Renal cortical epithelial cell (primary cell): ENCODE data around the gene KCTD1. TPM values are rescaled to one million over a fixed set of nuclear protein-coding genes. Genes with fewer than 3 reads are reported as not detected.

Experiments
- DNase-seq: peaks from one replicate; pipeline ENCODE4 v3.0.0-alpha.2; 2011; ENCODE audit warnings: low read depth
- total RNA-seq: library from RNA; depleted of rRNA; stranded (reverse); fragments of >200 nt; gene quantifications from 2 replicates; pipeline ENCODE4 v1.2.3, GENCODE V29; 2014

KCTD1 gene
- total RNA-seq, 1 donor from 2014 or later, result 103 TPM

DNA sequence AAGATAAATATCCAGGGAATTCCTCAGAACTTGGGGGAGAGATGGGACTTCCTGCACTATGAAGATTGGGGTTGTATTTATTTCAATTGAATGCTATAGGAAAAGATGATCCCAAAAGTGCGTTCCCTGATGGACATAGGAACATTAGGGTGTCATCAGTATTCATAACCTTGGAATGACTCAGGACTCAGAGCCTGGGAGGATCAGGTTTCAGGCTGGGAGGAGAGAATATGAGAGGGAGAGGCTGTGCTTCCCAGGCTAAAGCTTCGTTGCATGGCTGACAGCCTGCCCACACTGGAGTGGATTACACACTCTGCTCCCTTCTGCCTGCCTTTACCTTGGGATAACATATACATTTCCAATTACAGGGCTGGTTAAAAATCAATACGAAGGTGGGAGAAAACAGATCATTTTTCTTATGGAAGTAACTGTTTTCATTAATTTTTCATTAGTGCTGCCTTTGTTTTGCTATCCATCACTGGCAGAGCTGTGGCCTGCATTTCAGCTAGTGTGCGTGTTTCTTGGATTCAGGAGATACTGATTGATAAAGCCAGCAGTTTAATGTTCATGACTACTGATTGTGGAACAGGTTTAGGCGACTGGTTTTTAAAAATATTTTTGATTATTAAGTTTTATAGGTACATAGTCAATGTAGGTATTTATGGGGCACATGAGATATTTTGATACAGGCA is 118.7 kb downstream of the KCTD1 start:
- DNase-seq, result peak; percentile 84

GRCh38 chr18:26425148-26425531 is 123.2 kb downstream of the KCTD1 start:
- peak; percentile 80 for DNase-seq

DNA sequence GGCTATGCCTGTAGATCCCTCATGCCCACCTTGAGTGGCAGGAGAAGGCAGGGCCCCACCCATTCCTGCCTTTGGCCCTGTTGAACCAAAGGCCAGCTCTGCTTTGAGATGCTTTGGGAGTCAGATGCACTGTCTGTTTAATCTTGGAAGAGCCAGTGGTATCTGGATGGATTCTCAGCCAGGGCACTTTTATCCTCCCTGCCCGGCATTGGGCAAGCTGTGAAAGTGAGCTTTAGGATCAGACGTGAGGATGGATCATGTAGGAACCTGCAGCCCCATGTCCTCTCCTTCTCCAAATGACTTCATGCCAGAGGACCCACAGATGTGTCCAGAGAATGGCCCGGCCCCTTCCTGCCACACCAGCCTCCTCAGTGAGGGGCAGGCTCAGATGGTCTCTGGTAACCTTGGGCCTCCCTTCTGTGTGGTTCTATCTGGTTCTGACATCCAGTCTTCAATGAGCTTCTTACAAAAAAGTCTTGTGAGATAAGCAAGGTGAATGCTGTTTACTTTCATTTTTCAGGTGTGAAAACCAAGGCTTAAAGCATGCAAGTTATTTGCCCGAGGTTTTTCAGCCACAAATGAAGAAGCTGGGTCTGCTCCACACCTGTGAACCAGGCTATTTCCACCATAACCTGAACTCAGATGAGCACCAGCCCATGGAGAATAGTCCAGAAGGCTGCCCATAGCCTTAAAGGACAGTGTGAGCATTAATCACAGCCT is 123.8 kb downstream of the KCTD1 start:
- no peak for DNase-seq

DNA sequence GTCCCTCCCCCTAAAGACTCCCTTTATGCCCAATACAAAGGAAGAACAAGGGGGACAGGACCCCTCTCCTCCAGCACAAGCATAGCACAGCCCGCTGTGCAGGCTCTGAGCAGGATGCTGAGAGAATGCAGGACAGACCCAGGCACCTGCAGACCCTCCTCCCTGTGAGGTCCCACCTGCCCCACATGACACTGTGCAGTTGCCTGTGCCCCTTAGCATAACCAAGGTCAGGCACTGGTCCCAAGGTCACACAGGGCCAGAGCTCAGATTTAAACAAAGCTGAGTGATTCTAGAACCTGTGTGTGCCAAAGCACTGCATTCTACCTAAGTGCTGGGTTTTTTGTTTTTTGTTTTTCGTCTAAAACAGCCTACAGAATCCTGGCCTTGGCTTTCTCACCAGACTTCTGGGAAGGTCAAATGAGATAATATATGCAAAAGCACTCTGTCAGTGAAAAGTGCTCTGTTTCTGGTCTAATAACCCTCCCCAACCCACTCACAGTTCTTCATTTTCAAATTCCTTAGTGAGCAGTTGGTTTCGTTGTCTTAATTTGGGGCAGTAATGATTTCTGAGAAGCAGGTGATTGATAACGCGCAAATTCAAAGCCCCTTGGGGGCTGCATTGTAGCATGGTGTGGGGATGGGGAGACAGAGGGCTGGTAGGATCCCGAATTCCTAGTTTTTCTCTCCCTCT is 125.7 kb downstream of the KCTD1 start:
- DNase-seq, result no peak

GRCh38 chr18:26421931-26422330 is 126.4 kb downstream of the KCTD1 start:
- DNase-seq, result no peak

GRCh38 chr18:26421503-26421902 is 126.8 kb downstream of the KCTD1 start:
- DNase-seq, result no peak

- DNase-seq, result no peak
Observed at GRCh38 chr18:26419746-26420145, 128.6 kb downstream of the KCTD1 start.

- DNase-seq, result no peak
Observed at GRCh38 chr18:26418225-26418624, 130.1 kb downstream of the KCTD1 start.

DNA sequence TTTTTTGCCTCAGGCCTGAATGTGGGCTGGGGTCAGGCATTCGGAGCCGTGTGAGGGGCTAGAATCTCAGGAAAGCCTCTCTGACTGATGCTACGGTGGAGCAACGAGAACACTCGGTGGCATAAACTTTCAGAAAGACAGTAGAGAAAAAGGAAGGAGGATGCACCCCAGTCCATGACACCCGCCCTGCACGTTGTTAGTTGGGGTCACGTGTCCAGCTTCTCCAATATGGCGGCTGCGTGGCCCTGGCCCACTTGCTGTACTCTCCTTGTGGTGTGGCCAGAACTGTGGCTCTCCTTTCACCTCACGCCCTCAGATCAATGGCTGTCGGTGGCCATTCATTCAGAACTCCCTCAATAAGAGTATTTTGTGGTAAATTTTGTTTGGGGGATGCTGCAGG is 131.2 kb downstream of the KCTD1 start:
- DNase-seq, result no peak

- DNase-seq, result no peak
Observed at GRCh38 chr18:26416652-26417150, 131.7 kb downstream of the KCTD1 start.

DNA sequence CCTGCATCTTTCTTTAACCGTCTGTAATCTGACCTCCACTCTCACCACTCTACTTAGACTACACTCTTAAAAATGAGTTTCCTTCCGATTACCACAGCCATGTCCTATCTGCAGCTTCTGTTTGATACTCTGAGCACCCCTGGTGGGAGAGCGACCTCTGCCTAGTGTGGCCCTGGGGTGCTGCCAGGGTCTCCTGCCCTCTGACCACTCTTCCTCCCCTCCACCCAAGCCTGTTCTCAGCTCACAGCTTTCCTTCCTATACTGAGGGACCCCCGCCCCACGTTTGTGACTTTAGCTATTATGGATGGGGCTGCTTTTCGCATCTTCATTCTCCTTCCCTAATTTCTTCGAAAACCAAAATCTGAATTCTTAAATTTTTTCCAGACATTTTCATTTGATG is 132.7 kb downstream of the KCTD1 start:
- DNase-seq, result no peak

- DNase-seq, result no peak
Observed at GRCh38 chr18:26414901-26415440, 133.4 kb downstream of the KCTD1 start.

DNA sequence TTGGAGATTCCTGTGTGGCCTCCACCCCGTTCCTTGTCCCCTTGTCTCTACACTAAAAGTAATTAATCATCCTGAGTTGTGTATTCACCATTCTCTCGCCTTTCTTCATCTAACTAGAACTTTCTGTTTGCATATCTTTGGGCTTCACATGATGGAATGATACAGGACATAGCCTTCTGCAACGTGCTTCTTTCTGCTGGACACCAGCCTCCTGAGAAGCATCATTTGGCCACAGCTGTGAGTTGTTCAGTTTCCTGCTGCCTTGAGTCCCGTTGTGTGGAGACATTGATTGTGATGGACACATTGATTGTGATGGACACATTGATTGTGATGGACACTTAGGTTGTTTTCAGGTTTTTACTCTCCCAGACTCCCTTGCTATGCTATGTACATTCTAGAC is 139.3 kb downstream of the KCTD1 start:
- DNase-seq, result no peak

- peak; percentile 13 for DNase-seq
Observed at GRCh38 chr18:26407736-26408601, 140.4 kb downstream of the KCTD1 start.

GRCh38 chr18:26406854-26407517 is 141.4 kb downstream of the KCTD1 start:
- peak; percentile 31 for DNase-seq

- DNase-seq, result no peak
Observed at GRCh38 chr18:26406324-26406723, 142.0 kb downstream of the KCTD1 start.

- DNase-seq, result peak; percentile 67
Observed at GRCh38 chr18:26405190-26405801, 143.1 kb downstream of the KCTD1 start.
